Daoy (cell line): ENCODE measurements around the gene NDUFB10. TPM values are rescaled to one million over a fixed set of nuclear protein-coding genes. Genes with fewer than 3 reads are reported as not detected.
"Not testable (repeated sequence)": the region's sequence is repeated elsewhere in the genome, so short reads cannot be mapped to it uniquely, and the experiment has no call there.

Source experiments
- DNase-seq: peaks from one replicate; pipeline ENCODE4 v3.0.0-alpha.2; 2015; ENCODE audit warnings: low read depth
- total RNA-seq: library from RNA; depleted of rRNA; stranded (reverse); fragments of >200 nt; shearing (Covaris generic); gene quantifications from 2 replicates; pipeline ENCODE4 v1.2.3, GENCODE V29; 2014

Gene NDUFB10
- total RNA-seq, 1 experiment from 2014 or later = 156 TPM

DNA sequence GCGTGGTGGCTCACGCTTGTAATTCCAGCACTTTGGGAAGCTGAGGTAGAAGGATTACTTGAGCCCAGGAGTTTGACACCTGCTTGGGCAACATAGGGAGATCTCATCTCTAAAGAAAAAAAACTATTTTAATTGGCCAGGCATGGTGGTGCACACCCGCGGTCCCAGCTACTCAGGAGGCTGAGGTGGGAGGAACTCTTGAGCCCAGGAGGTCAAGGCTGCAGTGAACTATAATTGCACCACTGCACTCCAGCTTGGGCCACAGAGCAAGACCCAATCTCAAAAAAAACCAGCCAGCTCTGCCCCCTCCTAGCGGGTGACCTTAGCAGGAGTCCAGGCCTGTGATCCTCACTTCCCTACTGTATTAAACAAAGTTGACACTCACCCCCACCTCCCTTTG lies 35.2 kb upstream of the NDUFB10 start:
- no peak for DNase-seq

GRCh38 chr16:1926271-1926670 lies 33.1 kb upstream of the NDUFB10 start:
- no peak for DNase-seq

DNA sequence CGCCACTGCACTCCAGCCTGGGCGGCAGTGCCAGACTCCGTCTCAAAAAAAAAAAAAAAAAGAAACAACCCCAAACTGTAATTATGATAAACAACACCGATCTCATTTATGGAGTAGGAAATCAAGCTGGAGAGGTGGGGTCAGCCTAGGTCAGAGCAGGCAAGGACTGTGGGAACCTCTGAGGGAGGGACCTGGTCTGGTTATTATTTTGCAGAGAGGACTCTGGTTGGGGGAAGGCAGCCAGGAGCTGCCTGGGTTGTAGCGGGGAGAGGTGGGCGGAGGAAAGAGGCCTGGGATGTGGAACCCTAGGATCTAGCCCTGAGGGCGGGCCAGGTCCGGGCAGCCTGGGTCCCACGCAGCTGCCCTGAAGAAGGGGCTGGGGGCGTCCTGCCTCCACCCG lies 30.2 kb upstream of the NDUFB10 start:
- DNase-seq = no peak

GRCh38 chr16:1929578-1930337 lies 29.6 kb upstream of the NDUFB10 start:
- DNase-seq = peak; percentile 86

- no peak for DNase-seq
Measured at GRCh38 chr16:1930338-1930720, 29.0 kb upstream of the NDUFB10 start.

DNA sequence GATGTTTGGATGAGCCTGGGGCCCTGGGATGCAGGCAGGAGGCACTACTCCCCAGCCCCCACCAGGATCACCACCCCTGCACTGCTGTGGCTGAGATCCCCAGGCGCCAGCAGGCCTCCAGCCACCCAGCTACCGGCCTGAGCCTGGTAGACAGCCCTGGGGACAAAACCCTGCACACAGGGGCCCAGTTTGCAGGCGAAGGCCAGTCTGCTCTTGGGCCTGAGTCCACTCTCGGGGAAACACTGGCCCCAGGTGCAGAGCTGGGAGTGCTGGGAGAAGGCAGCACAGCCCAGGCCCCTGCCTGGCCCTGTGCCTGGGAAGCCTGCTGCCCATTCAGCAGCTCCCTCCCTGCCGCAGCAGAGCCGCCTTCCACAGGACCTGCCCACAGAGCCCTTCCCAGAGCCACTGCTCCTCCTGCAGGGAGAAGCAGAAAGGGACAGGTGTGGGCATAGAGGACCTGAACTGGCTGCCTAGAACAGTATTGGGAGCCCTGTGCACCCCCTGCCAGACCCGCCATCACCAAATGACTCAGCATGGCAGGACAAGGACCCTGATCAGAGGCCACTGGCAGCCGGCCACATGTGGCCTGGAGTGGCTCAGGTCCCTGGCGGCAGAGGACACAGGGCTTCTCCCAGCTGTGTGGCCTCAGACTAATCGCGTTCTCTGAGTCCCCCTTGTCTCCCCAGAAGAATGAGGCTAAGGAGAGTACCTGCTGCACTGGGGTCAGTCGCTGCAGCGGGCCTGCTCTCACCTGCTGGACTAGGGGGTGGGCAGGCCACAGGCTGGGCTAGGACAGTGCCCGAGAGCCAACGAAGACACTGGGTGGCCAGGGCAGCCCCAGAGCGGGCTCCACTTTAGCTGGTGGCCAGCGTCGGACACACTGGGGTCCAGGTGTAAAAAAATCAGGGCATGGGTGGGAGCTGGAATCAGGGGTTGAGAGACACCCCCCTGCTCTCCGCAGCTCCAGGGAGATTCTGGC lies 27.0 kb upstream of the NDUFB10 start:
- no peak for DNase-seq

- DNase-seq = no peak
Measured at GRCh38 chr16:1933097-1933661, 26.2 kb upstream of the NDUFB10 start.

GRCh38 chr16:1936945-1937479 lies 22.3 kb upstream of the NDUFB10 start:
- no peak for DNase-seq

- no peak for DNase-seq
Measured at GRCh38 chr16:1938316-1938715, 21.0 kb upstream of the NDUFB10 start.

GRCh38 chr16:1938910-1939309 lies 20.4 kb upstream of the NDUFB10 start:
- DNase-seq = no peak

DNA sequence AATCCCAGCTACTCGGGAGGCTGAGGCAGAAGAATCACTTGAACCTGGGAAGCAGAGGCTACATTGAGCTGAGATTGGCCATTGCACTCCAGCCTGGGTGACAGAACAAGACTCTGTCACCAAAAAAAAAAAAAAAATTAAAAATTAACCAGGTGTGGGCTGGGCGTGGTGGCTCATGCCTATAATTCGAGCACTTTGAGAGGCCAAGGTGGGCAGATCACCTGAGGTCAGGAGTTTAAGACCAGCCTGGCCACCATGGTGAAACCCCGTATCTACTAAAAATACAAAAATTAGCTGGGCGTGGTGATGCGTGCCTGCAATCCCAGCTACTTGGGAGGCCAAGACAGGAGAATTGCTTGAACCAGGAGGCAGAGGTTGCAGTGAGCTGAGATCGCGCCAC lies 19.5 kb upstream of the NDUFB10 start:
- not testable (repeated sequence) for DNase-seq

DNA sequence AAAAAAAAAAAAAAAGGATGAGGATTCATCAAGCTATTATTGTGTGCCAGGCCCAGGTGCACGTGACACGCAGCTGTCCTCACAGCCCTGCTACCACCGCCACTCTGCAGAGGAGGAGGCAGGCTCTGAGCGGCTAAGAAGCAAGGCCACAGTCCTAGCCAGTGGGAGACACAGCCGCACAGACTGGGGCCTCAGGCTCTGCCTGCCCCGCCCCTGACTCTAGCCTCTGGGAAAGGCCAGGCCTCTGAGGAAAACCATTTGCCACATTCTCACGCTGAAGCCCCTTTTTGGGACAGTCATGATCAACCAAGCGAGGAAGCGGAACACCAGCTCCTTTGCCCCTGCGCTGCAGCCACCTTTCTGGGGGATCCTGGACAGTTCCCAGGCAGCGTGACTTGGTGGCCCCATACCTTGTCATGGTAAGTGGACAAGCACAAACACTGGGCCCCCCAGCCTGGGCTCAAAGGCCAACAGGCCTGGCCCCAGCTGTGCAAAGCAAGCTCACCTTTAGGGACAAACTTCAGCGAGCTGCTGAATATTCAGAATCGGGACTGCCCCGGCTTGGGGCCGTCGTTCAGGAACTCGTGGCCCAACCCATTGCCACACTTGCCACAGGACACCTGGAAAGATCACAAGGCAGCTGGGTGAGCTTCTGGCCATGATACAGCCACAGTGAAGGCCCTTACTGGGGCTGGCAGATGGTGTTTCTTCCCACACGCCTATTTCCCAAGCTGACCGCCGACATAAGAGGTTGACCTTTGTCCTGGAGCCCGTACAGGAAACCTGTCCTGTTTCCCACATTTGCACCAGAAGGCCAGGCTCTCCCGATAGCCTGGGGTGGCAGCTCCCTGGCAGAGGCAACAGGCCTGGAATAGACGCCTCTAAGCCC lies 18.8 kb upstream of the NDUFB10 start:
- no peak for DNase-seq

DNA sequence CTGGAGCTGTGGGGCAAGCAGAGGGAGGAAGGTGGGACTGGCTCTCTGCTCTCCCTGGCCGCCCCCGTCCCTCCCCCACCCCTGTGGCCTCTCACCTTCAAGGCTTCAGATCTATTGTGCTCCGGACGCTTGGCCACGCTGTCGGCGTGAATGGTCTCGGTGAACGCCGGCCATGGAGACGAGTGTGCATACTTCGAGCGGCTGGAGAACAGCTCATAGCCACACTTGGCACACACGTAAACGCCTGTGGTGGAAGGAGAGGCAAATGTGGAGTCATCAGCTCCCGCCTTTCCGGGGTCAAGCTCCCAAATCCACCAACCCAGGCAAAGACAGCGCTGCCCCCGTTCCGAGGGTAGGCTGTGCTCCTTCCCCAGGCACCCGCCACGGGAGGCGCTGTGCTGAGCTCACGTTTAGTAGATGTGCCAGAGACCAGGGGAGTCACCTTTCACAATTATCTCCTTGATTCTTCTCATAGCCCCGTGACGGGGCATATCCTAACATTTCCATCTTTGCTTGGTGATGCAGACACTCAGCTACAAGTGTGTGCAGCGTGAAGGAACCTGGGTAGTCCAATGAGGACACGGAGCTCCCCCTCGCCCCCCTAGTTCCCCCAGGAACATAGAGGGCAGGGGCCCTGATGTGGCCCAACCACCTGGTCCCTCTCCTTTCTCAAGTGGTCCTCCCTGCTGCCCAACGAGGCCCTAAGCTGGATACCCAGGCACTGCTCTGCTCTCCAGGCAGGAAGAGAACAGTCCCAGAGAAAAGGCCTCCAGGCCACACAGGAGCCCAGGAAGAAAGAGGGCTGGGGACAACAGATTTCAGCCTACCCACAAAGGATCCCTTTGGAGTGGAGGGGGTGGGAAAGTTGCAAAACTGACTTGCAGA lies 17.9 kb upstream of the NDUFB10 start:
- peak; percentile 91 for DNase-seq

- peak; percentile 59 for DNase-seq
Measured at GRCh38 chr16:1942047-1942809, 17.1 kb upstream of the NDUFB10 start.

DNA sequence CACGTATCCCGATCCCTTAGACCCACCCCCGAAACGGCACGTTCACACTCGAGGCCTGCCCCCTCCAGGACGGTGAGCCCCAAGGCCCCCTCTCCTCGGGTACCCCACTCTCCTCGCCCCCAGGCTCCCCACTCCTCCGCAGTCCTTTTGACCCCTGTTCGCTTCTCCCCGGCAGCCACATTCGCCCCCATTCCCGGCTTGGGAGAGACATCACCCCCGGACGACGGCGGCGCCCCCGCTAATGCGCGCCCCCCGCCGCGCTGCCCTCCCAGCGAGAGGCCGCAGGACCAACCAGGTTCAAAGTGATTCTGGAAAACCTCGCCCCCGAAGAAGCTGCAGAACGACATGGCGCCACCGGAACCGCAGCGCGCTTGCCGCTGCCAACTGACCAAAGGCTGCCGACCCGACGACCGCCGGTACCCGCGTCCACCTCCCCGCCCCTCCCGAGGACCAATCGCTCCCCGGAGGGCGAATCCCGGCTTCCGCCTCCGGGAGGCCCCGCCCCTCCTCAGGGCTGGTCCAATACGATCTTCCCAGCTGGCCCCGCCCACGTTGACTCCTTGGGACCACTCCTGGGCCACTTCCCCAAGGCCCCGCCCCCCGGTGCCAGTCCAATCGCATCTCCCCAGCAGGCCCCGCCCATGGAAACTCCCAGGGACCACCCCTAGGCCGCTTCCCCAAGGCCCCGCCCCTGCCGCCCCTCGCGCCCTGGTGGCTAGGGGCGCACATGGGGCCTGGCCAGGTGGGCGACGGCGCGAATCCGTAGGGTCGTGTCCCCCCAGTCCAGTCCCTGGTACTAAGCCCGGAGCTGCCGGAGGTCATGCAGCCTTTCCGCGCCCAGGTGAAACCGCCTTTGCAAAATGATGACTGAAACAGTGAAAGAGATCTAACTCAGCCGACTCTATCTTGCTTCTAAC lies 16.3 kb upstream of the NDUFB10 start, which contains the start of gene MSRB1:
Gene MSRB1, minus strand, starts transcription at position 390 of the 917 bp plus-strand sequence. Its CDS starts 43 bp downstream, at position 347.
- peak; percentile 99 for DNase-seq

GRCh38 chr16:1944612-1945199 lies 14.6 kb upstream of the NDUFB10 start:
- no peak for DNase-seq

DNA sequence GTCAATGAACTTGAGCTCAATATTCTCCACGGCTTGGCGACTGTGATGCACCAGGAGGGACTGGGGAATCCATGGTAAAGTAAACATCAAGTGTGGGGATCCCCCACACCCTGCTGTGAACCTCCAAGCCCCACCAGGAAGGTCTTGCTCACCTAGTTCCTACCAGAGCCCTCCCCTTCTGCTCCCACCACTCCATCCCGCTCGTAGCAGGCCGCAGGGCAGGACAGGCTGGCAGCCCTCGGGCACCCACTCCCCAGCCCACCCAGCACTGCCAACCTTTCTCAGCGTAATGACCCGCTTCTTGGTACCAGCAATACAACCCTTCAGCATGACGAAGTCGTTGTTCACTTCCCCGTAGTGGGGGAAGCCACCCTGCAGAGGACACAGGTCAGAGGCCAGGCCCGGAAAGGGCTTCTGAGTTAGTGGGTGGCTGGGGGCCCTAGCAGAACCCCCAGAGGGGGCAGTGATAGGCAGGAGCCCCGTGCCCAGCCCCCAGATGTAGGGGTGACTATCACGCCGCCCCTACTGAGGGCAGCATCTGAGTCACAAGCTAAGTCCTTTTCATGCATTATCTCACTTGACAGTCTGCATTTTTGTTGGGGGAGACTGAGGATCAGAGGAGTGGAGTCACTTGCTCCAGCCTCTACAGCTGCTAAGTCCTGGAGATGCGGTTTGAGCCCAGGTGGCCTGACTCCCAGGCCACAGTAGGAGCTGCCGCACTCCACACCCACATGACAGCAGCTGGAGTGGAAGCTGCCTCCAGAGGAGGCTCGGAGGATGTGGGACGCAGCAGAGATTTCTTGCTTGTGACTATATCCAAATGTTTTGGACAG lies 13.6 kb upstream of the NDUFB10 start:
- no peak for DNase-seq
